Measurements from ENCODE around the gene PGS1.

GRCh38 chr17:78335209-78335608 is 43.2 kb upstream of the PGS1 start:
- TF ChIP-seq CTCF (IDR thresholded peaks at IDR 0.05) (no peak), POLR2A (IDR thresholded peaks at IDR 0.05) (no peak)
